Activated naive CD8-positive, alpha-beta T cell (primary cell): Measurements from ENCODE around the gene KRT12.

Experiments
- H3K27ac Mint-ChIP-seq: one replicate; pipeline ENCODE4 v1.8.0; 2021; ENCODE audit warnings: mixed read lengths
- H3K27me3 Mint-ChIP-seq: one replicate; pipeline ENCODE4 v1.8.0; 2021; ENCODE audit warnings: mixed read lengths
- H3K36me3 Mint-ChIP-seq: one replicate; pipeline ENCODE4 v1.8.0; 2021; ENCODE audit warnings: mixed read lengths
- H3K4me1 Mint-ChIP-seq: one replicate; pipeline ENCODE4 v1.8.0; 2021; ENCODE audit warnings: low read depth, mixed read lengths
- H3K4me3 Mint-ChIP-seq: one replicate; pipeline ENCODE4 v1.8.0; 2021; ENCODE audit warnings: mild to moderate bottlenecking, mixed read lengths
- H3K9me3 Mint-ChIP-seq: one replicate; pipeline ENCODE4 v1.8.0; 2021; ENCODE audit warnings: low read depth, mixed read lengths

The KRT12 gene

DNA sequence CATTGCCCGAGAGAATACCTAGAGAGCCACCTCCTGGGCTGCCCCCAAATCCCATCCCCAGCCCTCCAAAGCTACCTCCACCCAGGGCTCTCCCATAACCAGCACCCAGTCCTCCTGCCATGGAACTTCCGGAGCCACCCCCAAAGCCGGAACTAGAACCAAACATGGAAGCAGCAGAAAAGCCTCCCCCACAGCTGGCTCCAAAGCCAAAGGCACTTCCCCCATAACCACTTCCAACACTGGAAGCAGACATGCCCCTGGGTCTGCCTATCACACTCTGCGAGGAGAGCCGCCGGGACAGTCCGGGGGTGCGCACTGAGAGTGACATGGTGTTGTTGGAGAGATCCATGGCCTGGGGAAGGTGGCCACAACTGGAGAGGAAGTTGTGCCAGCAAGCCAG, at the start of gene KRT12:
KRT12 (minus strand) TSS at position 386 of the 400 bp plus-strand sequence; CDS start at position 349, 37 bp downstream.
- Mint-ChIP-seq H3K36me3 (no peaks in the 10 kb centered on the region), H3K27me3 (peaks cover 6% of the 10 kb centered on the region)

DNA sequence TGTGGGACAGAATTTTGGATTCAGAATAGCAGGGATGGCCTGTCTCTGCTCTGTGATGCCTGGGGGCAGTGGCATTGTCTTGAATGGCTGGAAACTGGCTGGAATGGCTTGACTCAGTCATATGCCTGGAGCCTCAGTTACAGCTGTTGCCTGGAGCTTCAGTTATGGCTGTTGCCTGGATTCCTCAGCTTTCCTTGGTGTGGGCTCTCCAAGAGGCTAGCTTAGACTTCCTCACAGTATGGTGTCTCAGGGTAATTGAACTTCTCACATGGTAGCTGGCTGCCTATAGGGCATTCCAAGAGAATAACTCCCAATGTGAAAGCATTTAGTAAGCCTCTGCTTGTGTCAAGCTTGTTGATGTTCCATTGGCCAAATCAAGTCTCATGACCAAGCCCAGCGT, 49.3 kb upstream of the KRT12 start:
- H3K36me3 Mint-ChIP-seq: no peaks in the 10 kb centered on the region
- no peak overlapping the region for H3K27ac Mint-ChIP-seq
- no peaks in the 10 kb centered on the region for H3K9me3 Mint-ChIP-seq
- peaks cover 5% of the 10 kb centered on the region for H3K4me1 Mint-ChIP-seq
- no peak overlapping the region for H3K4me3 Mint-ChIP-seq
- no peaks in the 10 kb centered on the region for H3K27me3 Mint-ChIP-seq

More for the DNA sequence above, at the start of gene KRT12:
- no peak within 1 kb of the TSS for H3K4me3 Mint-ChIP-seq
- H3K9me3 Mint-ChIP-seq: no peaks in the 10 kb centered on the region
- no peaks in the 10 kb centered on the region for H3K4me1 Mint-ChIP-seq
- no peak within 1 kb of the TSS for H3K27ac Mint-ChIP-seq

- no peaks in the 10 kb centered on the region for H3K36me3 Mint-ChIP-seq
- no peaks in the 10 kb centered on the region for H3K27me3 Mint-ChIP-seq
- no peak overlapping the region for H3K4me3 Mint-ChIP-seq
- no peaks in the 10 kb centered on the region for H3K9me3 Mint-ChIP-seq
- no peaks in the 10 kb centered on the region for H3K4me1 Mint-ChIP-seq
- H3K27ac Mint-ChIP-seq: no peak overlapping the region
These were observed 48.8 kb upstream of the KRT12 start for GRCh38 chr17:40915721-40916256.

DNA sequence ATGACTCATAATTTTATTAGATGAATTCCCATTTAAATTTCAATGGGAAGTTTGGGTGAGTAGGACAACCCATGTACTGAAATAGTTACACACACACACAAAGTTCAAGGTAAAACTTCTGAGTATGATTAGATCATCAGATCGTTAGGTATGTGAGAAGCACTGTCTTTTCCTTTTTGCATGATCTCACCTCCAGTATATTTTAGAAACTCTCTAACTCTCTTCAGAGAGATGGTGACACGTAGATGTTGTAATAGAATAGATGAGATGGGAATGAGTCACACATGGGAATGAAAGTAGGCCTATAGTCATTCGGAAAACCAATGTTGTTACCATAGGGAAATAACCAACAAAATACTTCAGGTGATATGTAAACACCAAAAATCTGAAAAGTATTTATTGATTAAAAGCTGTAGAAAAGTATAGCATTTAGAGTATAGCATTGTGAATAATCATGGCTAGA, 48.2 kb upstream of the KRT12 start:
- no peaks in the 10 kb centered on the region for H3K27me3 Mint-ChIP-seq
- H3K9me3 Mint-ChIP-seq: no peaks in the 10 kb centered on the region
- H3K4me1 Mint-ChIP-seq: no peaks in the 10 kb centered on the region
- H3K4me3 Mint-ChIP-seq: no peak overlapping the region
- no peak overlapping the region for H3K27ac Mint-ChIP-seq
- no peaks in the 10 kb centered on the region for H3K36me3 Mint-ChIP-seq

- H3K4me3 Mint-ChIP-seq: no peak overlapping the region
- no peaks in the 10 kb centered on the region for H3K4me1 Mint-ChIP-seq
- no peaks in the 10 kb centered on the region for H3K9me3 Mint-ChIP-seq
- H3K27me3 Mint-ChIP-seq: peaks cover under 1% of the 10 kb centered on the region
- H3K36me3 Mint-ChIP-seq: no peaks in the 10 kb centered on the region
- H3K27ac Mint-ChIP-seq: no peak overlapping the region
These were observed 47.2 kb upstream of the KRT12 start for GRCh38 chr17:40914075-40914855.

- no peak overlapping the region for H3K4me3 Mint-ChIP-seq
- H3K27ac Mint-ChIP-seq: no peak overlapping the region
- no peaks in the 10 kb centered on the region for H3K36me3 Mint-ChIP-seq
- H3K4me1 Mint-ChIP-seq: no peaks in the 10 kb centered on the region
- H3K27me3 Mint-ChIP-seq: peaks cover 6% of the 10 kb centered on the region
- H3K9me3 Mint-ChIP-seq: no peaks in the 10 kb centered on the region
These were observed 45.6 kb upstream of the KRT12 start for GRCh38 chr17:40912486-40913210.

DNA sequence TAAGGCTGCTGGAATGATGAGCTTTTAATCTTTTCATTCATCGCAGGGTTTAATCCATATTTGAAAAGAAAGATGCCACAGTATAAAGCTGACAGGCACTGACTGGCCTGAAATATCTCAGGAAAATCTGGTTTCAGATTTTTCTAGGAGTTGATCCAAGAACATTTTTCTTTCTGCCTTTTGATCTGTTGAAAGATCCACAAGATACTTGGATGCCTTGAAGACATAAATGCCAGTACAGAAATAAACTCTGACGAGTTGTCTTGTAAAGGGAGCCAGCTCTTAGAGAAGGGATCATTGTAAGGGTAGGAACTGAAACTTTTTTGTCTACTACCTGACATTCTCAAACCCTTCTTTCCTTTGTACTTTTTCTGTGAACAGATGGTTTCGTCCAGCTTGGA, 43.4 kb upstream of the KRT12 start:
- Mint-ChIP-seq H3K27me3 (peaks cover 6% of the 10 kb centered on the region), H3K4me1 (no peaks in the 10 kb centered on the region), H3K36me3 (no peaks in the 10 kb centered on the region), H3K9me3 (no peaks in the 10 kb centered on the region), H3K27ac (no peak overlapping the region), H3K4me3 (no peak overlapping the region)

- Mint-ChIP-seq H3K27me3 (peaks cover 6% of the 10 kb centered on the region), H3K4me3 (no peak overlapping the region)
These were observed 42.7 kb upstream of the KRT12 start for GRCh38 chr17:40909755-40910154.

DNA sequence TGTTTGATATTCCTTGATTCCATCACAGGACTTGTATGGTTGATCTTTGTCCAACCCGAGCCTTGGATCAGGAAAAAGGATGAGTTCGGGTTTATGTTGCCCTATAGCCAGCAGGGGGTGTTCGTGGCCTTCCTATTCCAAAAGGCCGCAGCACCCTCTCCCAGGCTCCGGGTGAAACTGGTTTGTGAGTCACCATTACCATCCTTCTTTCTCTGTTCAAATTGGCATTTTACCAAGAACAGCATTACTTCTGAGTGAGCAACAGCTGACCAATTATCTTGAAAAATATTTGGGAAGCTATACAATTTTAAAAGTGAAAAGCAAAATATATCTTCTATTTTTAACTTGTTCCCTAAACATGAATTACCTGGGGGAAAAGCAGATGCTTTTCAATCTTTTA, 42.3 kb upstream of the KRT12 start:
- peaks cover 9% of the 10 kb centered on the region for H3K27me3 Mint-ChIP-seq
- H3K36me3 Mint-ChIP-seq: no peaks in the 10 kb centered on the region
- H3K9me3 Mint-ChIP-seq: no peaks in the 10 kb centered on the region
- no peak overlapping the region for H3K4me3 Mint-ChIP-seq
- H3K4me1 Mint-ChIP-seq: no peaks in the 10 kb centered on the region
- no peak overlapping the region for H3K27ac Mint-ChIP-seq

More at GRCh38 chr17:40909755-40910154, 42.7 kb upstream of the KRT12 start:
- Mint-ChIP-seq H3K4me1 (no peaks in the 10 kb centered on the region), H3K36me3 (no peaks in the 10 kb centered on the region), H3K27ac (no peak overlapping the region), H3K9me3 (no peaks in the 10 kb centered on the region)

- Mint-ChIP-seq H3K27ac (no peak overlapping the region), H3K27me3 (peaks cover 14% of the 10 kb centered on the region), H3K36me3 (no peaks in the 10 kb centered on the region), H3K4me3 (no peak overlapping the region), H3K9me3 (no peaks in the 10 kb centered on the region), H3K4me1 (peaks cover 4% of the 10 kb centered on the region)
These were observed 39.6 kb upstream of the KRT12 start for GRCh38 chr17:40906613-40907012.

GRCh38 chr17:40905370-40905769, 38.3 kb upstream of the KRT12 start:
- Mint-ChIP-seq H3K9me3 (no peaks in the 10 kb centered on the region), H3K36me3 (no peaks in the 10 kb centered on the region), H3K27ac (no peak overlapping the region), H3K4me3 (no peak overlapping the region), H3K27me3 (peaks cover 14% of the 10 kb centered on the region), H3K4me1 (peaks cover 4% of the 10 kb centered on the region)

DNA sequence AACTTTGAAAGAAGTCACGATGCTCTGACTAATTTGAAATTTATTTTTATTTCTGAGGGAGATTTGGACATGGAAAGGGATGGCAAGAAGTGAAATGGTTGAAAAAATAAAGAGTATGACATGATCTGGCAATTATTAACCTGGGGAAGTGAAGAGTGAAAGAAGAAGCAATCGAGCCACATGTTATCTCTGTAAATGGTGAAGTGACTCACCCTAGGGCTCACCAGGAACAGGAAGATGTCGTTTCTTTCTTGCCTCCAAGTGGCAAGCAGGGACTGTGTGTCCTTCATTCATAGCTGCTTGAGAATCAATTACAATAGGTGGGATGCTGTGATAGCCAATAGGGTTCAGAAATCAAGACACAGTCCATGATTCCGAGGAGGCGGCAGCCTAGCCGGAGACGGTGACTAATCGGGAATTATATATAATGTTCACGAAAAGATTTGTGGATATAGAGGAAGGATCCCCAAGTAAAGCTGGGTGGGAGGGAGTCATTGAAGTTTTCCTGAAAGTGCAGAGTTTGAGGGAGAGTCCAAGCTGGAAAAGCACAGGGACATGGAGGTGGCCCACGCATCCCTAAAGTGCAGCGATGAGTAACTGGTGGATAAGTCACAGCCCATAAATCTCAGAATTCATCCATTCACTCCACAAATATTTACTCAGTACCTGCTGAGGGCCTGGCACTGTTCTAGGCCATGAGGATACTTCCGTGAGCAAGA, 36.3 kb upstream of the KRT12 start:
- Mint-ChIP-seq H3K9me3 (no peaks in the 10 kb centered on the region), H3K27ac (no peak overlapping the region), H3K36me3 (no peaks in the 10 kb centered on the region), H3K27me3 (peaks cover 12% of the 10 kb centered on the region), H3K4me3 (no peak overlapping the region), H3K4me1 (peaks cover 4% of the 10 kb centered on the region)

- H3K4me1 Mint-ChIP-seq: peaks cover 4% of the 10 kb centered on the region
- H3K4me3 Mint-ChIP-seq: no peak overlapping the region
- H3K36me3 Mint-ChIP-seq: no peaks in the 10 kb centered on the region
- peaks cover 10% of the 10 kb centered on the region for H3K27me3 Mint-ChIP-seq
- H3K27ac Mint-ChIP-seq: no peak overlapping the region
- H3K9me3 Mint-ChIP-seq: no peaks in the 10 kb centered on the region
These were observed 35.5 kb upstream of the KRT12 start for GRCh38 chr17:40902498-40902897.

DNA sequence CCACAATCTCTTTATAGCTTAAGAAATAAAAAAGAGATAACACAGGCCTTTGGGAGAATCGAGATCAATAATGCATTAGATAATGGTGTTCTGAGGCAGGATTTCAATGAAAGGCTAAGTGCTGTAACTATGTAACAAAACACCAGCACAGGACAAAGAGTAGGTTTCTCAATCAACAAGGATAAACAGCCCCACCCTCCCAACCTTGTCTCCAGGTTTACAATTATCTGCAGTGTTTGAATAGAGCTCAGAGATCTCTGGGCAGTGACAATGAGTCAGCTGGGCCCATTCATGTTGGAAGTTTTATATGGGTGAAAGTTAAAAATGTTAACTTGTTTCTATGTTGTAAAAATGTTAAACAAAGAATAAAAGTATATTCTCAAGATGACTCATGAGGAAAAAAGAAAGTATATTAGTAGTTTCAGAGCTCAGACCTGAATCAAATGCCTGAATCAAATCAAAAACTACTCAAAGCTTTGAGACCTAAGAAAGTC, 35.0 kb upstream of the KRT12 start:
- peaks cover 4% of the 10 kb centered on the region for H3K4me1 Mint-ChIP-seq
- H3K36me3 Mint-ChIP-seq: no peaks in the 10 kb centered on the region
- no peak overlapping the region for H3K4me3 Mint-ChIP-seq
- peaks cover 12% of the 10 kb centered on the region for H3K27me3 Mint-ChIP-seq
- no peak overlapping the region for H3K27ac Mint-ChIP-seq
- no peaks in the 10 kb centered on the region for H3K9me3 Mint-ChIP-seq
